HUES48 (cell line): Measurements from ENCODE around the gene BAIAP3.

Experiments
- H3K27ac ChIP-seq: one replicate; pipeline ENCODE4 v1.7.0; 2013; ENCODE audit warnings: low read depth, low read length, inconsistent platforms
- H3K27me3 ChIP-seq: 2 replicates; pipeline ENCODE4 v1.6.1; 2013; ENCODE audit warnings: mild to moderate bottlenecking, low read length; ENCODE audit not compliant: control insufficient read depth, insufficient read depth
- H3K36me3 ChIP-seq: 2 replicates; pipeline ENCODE4 v1.6.1; 2013; ENCODE audit warnings: low read length; ENCODE audit not compliant: control insufficient read depth, insufficient read depth
- H3K4me1 ChIP-seq: 2 replicates; pipeline ENCODE4 v1.6.1; 2013; ENCODE audit warnings: mild to moderate bottlenecking, low read length; ENCODE audit not compliant: control insufficient read depth, insufficient read depth
- H3K4me3 ChIP-seq: 2 replicates; pipeline ENCODE4 v1.5.1; 2013; ENCODE audit warnings: mild to moderate bottlenecking, low read depth, low read length
- H3K9ac ChIP-seq: 2 replicates; pipeline ENCODE4 v1.6.1; 2013; ENCODE audit warnings: mild to moderate bottlenecking, low read depth, low read length, moderate library complexity
- H3K9me3 ChIP-seq: 2 replicates; pipeline ENCODE4 v1.6.1; 2013; ENCODE audit warnings: low read length; ENCODE audit not compliant: control insufficient read depth, insufficient read depth

BAIAP3 gene

GRCh38 chr16:1344499-1344898 lies 11.1 kb downstream of the BAIAP3 start:
- H3K27ac ChIP-seq: no peak overlapping the region
- H3K4me3 ChIP-seq: no peak overlapping the region
- H3K9ac ChIP-seq: no peak overlapping the region
- peaks cover 9% of the 10 kb centered on the region; the same call in 1 of the 2 replicates for H3K27me3 ChIP-seq
- no peaks in the 10 kb centered on the region for H3K9me3 ChIP-seq
- H3K4me1 ChIP-seq: peaks cover 3% of the 10 kb centered on the region; the same call in 1 of the 2 replicates
- H3K36me3 ChIP-seq: peaks cover 15% of the 10 kb centered on the region; the same call in 1 of the 2 replicates

DNA sequence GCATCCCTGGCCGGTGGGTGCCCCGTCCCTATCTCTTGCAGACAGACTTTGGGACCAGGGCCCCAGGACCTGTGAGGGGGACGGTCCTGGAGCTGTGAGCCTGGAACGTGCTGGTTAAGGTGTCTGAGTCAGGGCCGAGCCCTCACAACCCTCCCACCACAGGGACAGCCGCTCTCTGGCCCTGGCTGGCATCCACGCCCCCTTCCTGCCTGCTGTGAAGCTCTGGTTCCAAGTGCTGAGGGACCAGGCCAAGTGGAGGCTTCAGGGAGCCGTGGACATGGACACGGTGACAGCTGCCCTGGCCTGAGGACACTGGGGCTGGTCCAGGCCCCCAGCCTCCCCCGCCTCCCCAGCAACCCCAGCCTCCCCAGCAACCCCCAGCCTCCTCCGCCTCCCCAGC lies 11.6 kb downstream of the BAIAP3 start:
- Histone ChIP-seq H3K9me3 (no peaks in the 10 kb centered on the region), H3K27ac (no peak overlapping the region), H3K9ac (no peak overlapping the region), H3K36me3 (peaks cover 20% of the 10 kb centered on the region), H3K27me3 (peaks cover 9% of the 10 kb centered on the region; the same call in 1 of the 2 replicates), H3K4me3 (no peak overlapping the region), H3K4me1 (peaks cover 3% of the 10 kb centered on the region; the same call in 1 of the 2 replicates)

DNA sequence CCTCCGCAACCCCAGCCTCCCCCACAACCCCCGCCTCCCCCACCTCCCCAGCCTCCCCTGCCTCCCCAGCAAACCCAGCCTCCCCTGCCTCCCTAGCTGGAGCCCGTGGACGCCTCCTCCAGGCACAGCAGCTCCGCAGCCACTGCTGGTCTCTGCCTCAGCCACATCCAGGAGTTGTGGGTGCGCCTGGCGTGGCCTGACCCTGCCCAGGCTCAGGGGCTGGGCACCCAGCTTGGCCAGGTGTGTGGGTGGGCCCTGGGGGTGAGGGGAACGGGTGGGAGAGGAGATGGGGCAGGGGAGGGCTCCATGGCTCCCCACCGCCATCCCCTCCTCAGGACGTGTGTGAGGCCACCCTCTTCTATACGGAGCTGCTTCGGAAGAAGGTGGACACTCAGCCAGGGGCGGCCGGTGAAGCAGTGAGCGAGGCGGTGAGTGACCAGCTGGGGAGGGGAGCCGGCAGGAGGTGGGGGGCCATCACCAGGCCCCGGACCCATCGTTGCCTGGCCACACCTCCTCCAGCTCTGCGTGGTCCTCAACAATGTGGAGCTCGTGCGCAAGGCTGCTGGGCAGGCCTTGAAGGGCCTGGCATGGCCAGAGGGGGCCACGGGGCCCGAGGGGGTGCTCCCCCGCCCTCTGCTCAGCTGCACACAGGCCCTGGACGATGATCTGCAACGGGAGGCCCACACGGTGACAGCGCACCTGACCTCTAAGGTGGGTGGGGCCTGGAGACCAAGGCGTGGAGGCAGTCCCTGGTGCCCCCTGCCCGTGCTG lies 12.4 kb downstream of the BAIAP3 start:
- Histone ChIP-seq H3K27me3 (peaks cover 9% of the 10 kb centered on the region; the same call in 1 of the 2 replicates), H3K36me3 (peaks cover 26% of the 10 kb centered on the region), H3K9ac (no peak overlapping the region), H3K4me1 (peaks cover 3% of the 10 kb centered on the region; the same call in 1 of the 2 replicates), H3K27ac (no peak overlapping the region), H3K4me3 (no peak overlapping the region), H3K9me3 (no peaks in the 10 kb centered on the region)

GRCh38 chr16:1346422-1347285 lies 13.2 kb downstream of the BAIAP3 start:
- Histone ChIP-seq H3K36me3 (peaks cover 26% of the 10 kb centered on the region), H3K9me3 (no peaks in the 10 kb centered on the region), H3K27ac (no peak overlapping the region), H3K4me1 (peaks cover 3% of the 10 kb centered on the region; the same call in 1 of the 2 replicates), H3K4me3 (no peak overlapping the region), H3K9ac (no peak overlapping the region), H3K27me3 (peaks cover 7% of the 10 kb centered on the region; the same call in 1 of the 2 replicates)

DNA sequence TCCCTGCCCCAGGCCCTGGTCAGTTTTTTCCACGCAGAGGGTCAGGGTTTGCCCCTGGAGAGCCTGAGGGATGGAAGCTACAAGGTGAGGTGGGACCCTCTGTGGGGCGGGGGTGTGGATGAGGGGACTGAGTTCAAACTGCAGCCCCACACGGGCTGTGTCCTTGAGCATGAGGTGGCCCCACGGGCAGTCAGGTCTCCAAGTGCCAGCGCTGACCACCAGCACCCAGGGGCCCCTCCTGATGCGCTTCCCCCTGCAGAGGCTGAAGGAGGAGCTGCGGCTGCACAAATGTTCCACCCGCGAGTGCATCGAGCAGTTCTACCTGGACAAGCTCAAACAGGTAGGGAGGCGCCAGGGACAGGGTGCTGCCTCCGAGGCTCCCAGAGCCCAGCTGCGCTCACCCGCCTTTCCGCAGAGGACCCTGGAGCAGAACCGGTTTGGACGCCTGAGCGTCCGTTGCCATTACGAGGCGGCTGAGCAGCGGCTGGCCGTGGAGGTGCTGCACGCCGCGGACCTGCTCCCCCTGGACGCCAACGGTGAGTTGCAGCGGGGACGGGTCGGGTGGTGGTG lies 13.9 kb downstream of the BAIAP3 start:
- Histone ChIP-seq H3K9ac (no peak overlapping the region), H3K36me3 (peaks cover 26% of the 10 kb centered on the region), H3K27me3 (no peaks in the 10 kb centered on the region), H3K4me1 (peaks cover 3% of the 10 kb centered on the region; the same call in 1 of the 2 replicates), H3K27ac (no peak overlapping the region), H3K9me3 (no peaks in the 10 kb centered on the region), H3K4me3 (no peak overlapping the region)

DNA sequence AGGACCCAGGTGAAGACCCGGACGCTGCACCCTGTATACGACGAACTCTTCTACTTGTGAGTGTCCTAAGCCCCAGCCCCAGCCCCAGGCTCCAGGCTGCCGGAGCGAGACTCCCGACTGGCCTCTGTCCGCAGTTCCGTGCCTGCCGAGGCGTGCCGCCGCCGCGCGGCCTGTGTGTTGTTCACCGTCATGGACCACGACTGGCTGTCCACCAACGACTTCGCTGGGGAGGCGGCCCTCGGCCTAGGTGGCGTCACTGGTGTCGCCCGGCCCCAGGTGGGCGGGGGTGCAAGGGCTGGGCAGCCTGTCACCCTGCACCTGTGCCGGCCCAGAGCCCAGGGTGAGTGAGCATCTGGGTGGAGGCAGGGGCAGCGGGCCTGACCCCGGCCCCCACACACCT lies 14.5 kb downstream of the BAIAP3 start:
- Histone ChIP-seq H3K27me3 (no peaks in the 10 kb centered on the region), H3K4me1 (0 out of 2 replicates have a peak, but pooled peaks cover 3% of the 10 kb centered on the region), H3K4me3 (no peak overlapping the region), H3K9me3 (no peaks in the 10 kb centered on the region), H3K36me3 (peaks cover 26% of the 10 kb centered on the region), H3K27ac (no peak overlapping the region), H3K9ac (no peak overlapping the region)

DNA sequence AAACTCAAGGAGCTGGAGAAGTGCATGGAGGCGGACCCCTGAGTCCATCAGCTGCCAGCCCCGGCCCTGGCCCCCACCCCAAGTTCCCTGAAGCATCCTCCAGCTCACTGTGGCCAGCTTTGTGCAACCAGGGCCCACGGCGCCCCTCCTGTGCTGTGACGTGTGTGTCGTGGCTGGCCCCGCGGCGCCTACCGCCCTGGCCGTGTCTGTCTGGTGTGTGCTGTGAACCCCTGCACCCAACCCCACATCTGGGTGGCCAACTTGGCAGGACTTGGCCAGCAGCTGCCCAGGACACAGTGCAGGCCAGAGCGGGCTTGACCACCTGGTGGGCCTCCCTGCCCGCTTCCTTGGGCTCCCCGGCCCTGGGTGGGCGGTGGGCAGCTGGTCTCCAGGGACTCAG lies 15.0 kb downstream of the BAIAP3 start:
- no peak overlapping the region for H3K27ac ChIP-seq

DNA sequence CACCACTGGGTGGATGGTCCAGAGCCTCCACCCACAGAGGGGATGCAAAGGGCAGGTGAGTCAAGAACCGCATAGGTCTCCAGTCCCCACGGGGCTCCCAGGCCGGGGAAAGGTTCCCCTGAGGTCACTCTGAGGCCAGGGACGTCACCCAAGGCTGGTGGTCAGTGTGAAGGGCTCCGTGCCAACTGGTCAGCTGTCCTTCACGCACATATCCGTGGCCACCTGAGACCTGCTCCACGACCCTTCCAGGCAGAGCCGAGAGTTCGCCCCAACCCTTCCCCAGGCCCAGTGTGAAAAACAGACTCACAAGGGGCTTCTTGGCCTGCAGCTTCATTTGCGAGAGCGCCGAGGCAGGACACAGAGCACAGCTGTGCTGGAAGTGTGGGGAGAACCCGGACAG lies 15.5 kb downstream of the BAIAP3 start:
- Histone ChIP-seq H3K27me3 (no peaks in the 10 kb centered on the region), H3K36me3 (peaks cover 26% of the 10 kb centered on the region), H3K4me1 (0 out of 2 replicates have a peak, but pooled peaks cover 3% of the 10 kb centered on the region), H3K4me3 (no peak overlapping the region), H3K9ac (no peak overlapping the region), H3K9me3 (no peaks in the 10 kb centered on the region), H3K27ac (no peak overlapping the region)

More for the DNA sequence above, 15.0 kb downstream of the BAIAP3 start:
- Histone ChIP-seq H3K9me3 (no peaks in the 10 kb centered on the region), H3K36me3 (peaks cover 26% of the 10 kb centered on the region), H3K27me3 (no peaks in the 10 kb centered on the region), H3K9ac (no peak overlapping the region), H3K4me3 (no peak overlapping the region), H3K4me1 (0 out of 2 replicates have a peak, but pooled peaks cover 3% of the 10 kb centered on the region)

GRCh38 chr16:1349351-1349750 lies 15.9 kb downstream of the BAIAP3 start:
- Histone ChIP-seq H3K27ac (no peak overlapping the region), H3K4me1 (0 out of 2 replicates have a peak, but pooled peaks cover 3% of the 10 kb centered on the region), H3K36me3 (peaks cover 26% of the 10 kb centered on the region), H3K9me3 (no peaks in the 10 kb centered on the region), H3K27me3 (no peaks in the 10 kb centered on the region), H3K4me3 (no peak overlapping the region), H3K9ac (no peak overlapping the region)

DNA sequence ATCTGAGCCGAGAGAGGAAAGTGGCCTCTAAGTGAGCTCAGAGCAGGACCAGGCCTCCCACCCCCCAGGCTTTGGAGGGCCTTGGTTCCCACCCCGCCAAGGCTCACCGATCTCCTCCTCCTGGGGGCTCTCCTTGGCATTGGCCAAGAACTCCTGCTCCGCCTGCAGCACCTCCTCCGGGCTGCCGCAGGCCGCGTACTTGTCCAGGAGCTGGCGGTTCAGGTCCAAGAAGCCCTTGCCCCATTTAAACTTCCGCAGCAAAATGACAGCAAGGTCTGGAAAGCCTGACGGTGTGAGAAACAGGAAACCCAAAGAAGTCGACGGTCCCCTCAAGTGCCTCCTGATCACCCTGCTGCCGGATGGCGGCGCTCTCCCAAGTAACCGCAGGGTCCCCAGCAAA lies 16.5 kb downstream of the BAIAP3 start:
- H3K4me3 ChIP-seq: no peak overlapping the region

More for the DNA sequence above, 16.5 kb downstream of the BAIAP3 start:
- peaks cover 26% of the 10 kb centered on the region for H3K36me3 ChIP-seq
- 0 out of 2 replicates have a peak, but pooled peaks cover 3% of the 10 kb centered on the region for H3K4me1 ChIP-seq
- H3K9me3 ChIP-seq: no peaks in the 10 kb centered on the region
- no peak overlapping the region for H3K27ac ChIP-seq
- H3K27me3 ChIP-seq: no peaks in the 10 kb centered on the region
- no peak overlapping the region for H3K9ac ChIP-seq
